H9 (cell line): ENCODE measurements around the gene SPEF2. TPM values are rescaled to one million over a fixed set of nuclear protein-coding genes. Genes with fewer than 3 reads are reported as not detected.

Experiments
- DNase-seq: peaks from one replicate; pipeline ENCODE4 v3.0.0-alpha.2; 2017
- H2AFZ ChIP-seq: one replicate; pipeline ENCODE4 v1.6.1; 2013; ENCODE audit warnings: mild to moderate bottlenecking, low read length, control low read depth, moderate library complexity
- H2AK5ac ChIP-seq: 2 replicates; pipeline ENCODE4 v1.6.1; 2013; ENCODE audit warnings: low read length, control low read depth, mixed read lengths; ENCODE audit not compliant: insufficient read length
- H2BK120ac ChIP-seq: one replicate; pipeline ENCODE4 v1.6.1; 2013; ENCODE audit warnings: low read depth, mild to moderate bottlenecking, low read length, control low read depth, inconsistent platforms; ENCODE audit not compliant: poor library complexity, severe bottlenecking
- H2BK12ac ChIP-seq: 2 replicates; pipeline ENCODE4 v1.6.1; 2013; ENCODE audit warnings: low read length, control low read depth, mixed read lengths, low read depth; ENCODE audit not compliant: insufficient read length
- H2BK15ac ChIP-seq: 2 replicates; pipeline ENCODE4 v1.6.1; 2013; ENCODE audit warnings: low read depth, low read length, control low read depth
- H2BK20ac ChIP-seq: one replicate; pipeline ENCODE4 v1.6.1; 2013; ENCODE audit warnings: low read depth, mild to moderate bottlenecking, low read length, control low read depth, inconsistent platforms; ENCODE audit not compliant: poor library complexity, severe bottlenecking
- H2BK5ac ChIP-seq: 2 replicates; pipeline ENCODE4 v1.6.1; 2013; ENCODE audit warnings: low read length, control low read depth, mixed read lengths; ENCODE audit not compliant: insufficient read length
- H3K14ac ChIP-seq: 2 replicates; pipeline ENCODE4 v1.6.1; 2013; ENCODE audit warnings: low read length, control low read depth; ENCODE audit not compliant: insufficient read depth
- H3K18ac ChIP-seq: 2 replicates; pipeline ENCODE4 v1.6.1; 2013; ENCODE audit warnings: low read depth, mild to moderate bottlenecking, mixed read lengths, low read length, control low read depth; ENCODE audit not compliant: insufficient read length
- H3K23ac ChIP-seq: 2 replicates; pipeline ENCODE4 v1.6.1; 2013; ENCODE audit warnings: low read length, control low read depth, mixed read lengths, low read depth; ENCODE audit not compliant: insufficient read length
- H3K23me2 ChIP-seq: 2 replicates; pipeline ENCODE4 v1.6.1; 2013; ENCODE audit warnings: low read depth, mild to moderate bottlenecking, mixed read lengths, low read length, control low read depth; ENCODE audit not compliant: insufficient read length, poor library complexity, severe bottlenecking
- H3K27ac ChIP-seq: 2 replicates; pipeline ENCODE4 v1.5.1; 2013; ENCODE audit warnings: low read length, control low read depth, mixed read lengths, low read depth; ENCODE audit not compliant: insufficient read length
- H3K27me3 ChIP-seq: 2 replicates; pipeline ENCODE4 v1.6.1; 2013; ENCODE audit warnings: low read length, control low read depth, inconsistent platforms; ENCODE audit not compliant: insufficient read depth
- H3K4ac ChIP-seq: 2 replicates; pipeline ENCODE4 v1.6.1; 2013; ENCODE audit warnings: low read depth, mild to moderate bottlenecking, control low read depth, inconsistent platforms, low read length, moderate library complexity
- H3K4me1 ChIP-seq: 2 replicates; pipeline ENCODE4 v1.6.1; 2013; ENCODE audit warnings: low read length, control low read depth, inconsistent platforms; ENCODE audit not compliant: insufficient read depth
- H3K4me2 ChIP-seq: 2 replicates; pipeline ENCODE4 v1.6.1; 2013; ENCODE audit warnings: low read length, control low read depth, mixed read lengths; ENCODE audit not compliant: insufficient read length, insufficient read depth
- H3K56ac ChIP-seq: 2 replicates; pipeline ENCODE4 v1.6.1; 2013; ENCODE audit warnings: low read depth, mild to moderate bottlenecking, mixed read lengths, low read length, control low read depth; ENCODE audit not compliant: insufficient read length
- H3K79me1 ChIP-seq: 2 replicates; pipeline ENCODE4 v1.6.1; 2013; ENCODE audit warnings: low read depth, mild to moderate bottlenecking, moderate library complexity, low read length, control low read depth, inconsistent platforms; ENCODE audit not compliant: insufficient read depth, poor library complexity, severe bottlenecking
- H3K79me2 ChIP-seq: 2 replicates; pipeline ENCODE4 v1.6.1; 2013; ENCODE audit warnings: low read length, control low read depth, inconsistent platforms; ENCODE audit not compliant: insufficient read depth
- H3K9ac ChIP-seq: 2 replicates; pipeline ENCODE4 v1.6.1; 2013; ENCODE audit warnings: low read length, control low read depth, mixed read lengths; ENCODE audit not compliant: insufficient read length; ENCODE audit errors: extremely low read depth
- H3K9me3 ChIP-seq: one replicate; pipeline ENCODE4 v1.6.1; 2013; ENCODE audit warnings: low read depth, low read length, inconsistent platforms; ENCODE audit not compliant: control insufficient read depth
- H3T11ph ChIP-seq: one replicate; pipeline ENCODE4 v1.6.1; 2013; ENCODE audit warnings: mild to moderate bottlenecking, low read length, control low read depth, inconsistent platforms
- H4K20me1 ChIP-seq: one replicate; pipeline ENCODE4 v1.6.1; 2013; ENCODE audit not compliant: control insufficient read depth, insufficient read length, insufficient read depth
- H4K5ac ChIP-seq: 2 replicates; pipeline ENCODE4 v1.6.1; 2013; ENCODE audit warnings: low read depth, mild to moderate bottlenecking, mixed read lengths, low read length, control low read depth; ENCODE audit not compliant: insufficient read length
- H4K8ac ChIP-seq: replicated peaks from 2 replicates; pipeline ENCODE4 v1.6.1; 2013; ENCODE audit warnings: low read length, control low read depth, mixed read lengths, low read depth; ENCODE audit not compliant: insufficient read length
- H4K91ac ChIP-seq: 2 replicates; pipeline ENCODE4 v1.6.1; 2013; ENCODE audit warnings: low read depth, mild to moderate bottlenecking, moderate library complexity, mixed read lengths, low read length, control low read depth; ENCODE audit not compliant: insufficient read length
- H3K27ac Mint-ChIP-seq, 3 experiments: 2 replicates in 2 of 3; 3 replicates in 1 of 3; pipeline ENCODE4 v1.8.0; 2020 to 2021; ENCODE audit warnings: mixed read lengths in 3 of 3, mild to moderate bottlenecking in 1 of 3, moderate library complexity in 1 of 3
- H3K27me3 Mint-ChIP-seq: 2 replicates; pipeline ENCODE4 v1.8.0; 2021; ENCODE audit warnings: low read depth, mild to moderate bottlenecking, moderate library complexity, mixed read lengths
- H3K36me3 Mint-ChIP-seq, 3 experiments: 2 replicates in 2 of 3; 3 replicates in 1 of 3; pipeline ENCODE4 v1.8.0; 2020 to 2021; ENCODE audit warnings: low read depth in 3 of 3, mixed read lengths in 3 of 3; ENCODE audit not compliant: insufficient read depth in 1 of 3
- H3K4me1 Mint-ChIP-seq, 2 experiments: 2 replicates each; pipeline ENCODE4 v1.8.0; 2020; ENCODE audit warnings: mixed read lengths in 2 of 2
- H3K4me3 Mint-ChIP-seq, 2 experiments: 2 replicates in 1 of 2; 3 replicates in 1 of 2; pipeline ENCODE4 v1.8.0; 2020 to 2021; ENCODE audit warnings: mild to moderate bottlenecking in 2 of 2, mixed read lengths in 2 of 2, moderate library complexity in 1 of 2
- H3K9me3 Mint-ChIP-seq, 2 experiments: 2 replicates in 1 of 2; 3 replicates in 1 of 2; pipeline ENCODE4 v1.8.0; 2020; ENCODE audit warnings: mild to moderate bottlenecking in 2 of 2, mixed read lengths in 2 of 2, moderate library complexity in 1 of 2
- CTCF ChIP-seq: fragments of 200-600 bp; sonication (generic); conservative IDR thresholded peaks from 3 replicates; pipeline ENCODE4 v1.8.0; 2021; ENCODE audit warnings: antibody characterized with exemption, mild to moderate bottlenecking
- WGBS: extraction: QIAGEN DNeasy Blood & Tissue Kit; methylation state at CpG from one replicate; pipeline ENCODE4 v1.1.7; 2013; ENCODE audit warnings: missing lambda C conversion rate, low lambda C conversion rate, mixed read lengths; ENCODE audit not compliant: insufficient read length; ENCODE audit errors: extremely low coverage; 5-methylcytosine and 5-hydroxymethylcytosine counted together
- total RNA-seq: library from RNA; stranded (reverse); gene quantifications from 2 replicates; pipeline ENCODE4 v1.2.1, GENCODE V29; 2021

Gene SPEF2
- total RNA-seq, 1 experiment from 2014 or later, result 1.0 TPM

- Histone ChIP-seq H2AK5ac (no peak overlapping the region), H4K20me1 (no peaks in the 10 kb centered on the region), H2AFZ (no peak overlapping the region), H3K79me2 (no peaks in the 10 kb centered on the region), H3K23me2 (no peaks in the 10 kb centered on the region), H3K18ac (no peak overlapping the region), H3K79me1 (no peaks in the 10 kb centered on the region), H2BK15ac (no peak overlapping the region), H3K4me2 (no peak overlapping the region), H3K56ac (no peak overlapping the region), H4K8ac (no peak overlapping the region), H3T11ph (no peak overlapping the region), H4K5ac (no peak overlapping the region), H3K27me3 (no peaks in the 10 kb centered on the region), H3K4ac (no peak overlapping the region), H2BK20ac (no peak overlapping the region), H2BK120ac (no peak overlapping the region), H4K91ac (no peak overlapping the region), H3K23ac (no peak overlapping the region), H3K4me1 (no peaks in the 10 kb centered on the region), H3K14ac (no peak overlapping the region), H2BK5ac (no peak overlapping the region), H2BK12ac (no peak overlapping the region), H3K9ac (no peak overlapping the region), H3K9me3 (no peaks in the 10 kb centered on the region), H3K27ac (no peak overlapping the region)
- H3K4me3 Mint-ChIP-seq, result no peak overlapping the region
- no peak for DNase-seq
- peaks cover 15 to 18% of the 10 kb centered on the region in 2 experiments for H3K9me3 Mint-ChIP-seq
- H3K27ac Mint-ChIP-seq, result no peak overlapping the region
- no CpG with 5 or more reads among the region's 5 CpGs for WGBS
- no peak for TF ChIP-seq CTCF
- no peaks in the 10 kb centered on the region for H3K27me3 Mint-ChIP-seq
- H3K4me1 Mint-ChIP-seq, result no peaks in the 10 kb centered on the region
- peaks cover 0 to 4% (median 0%) of the 10 kb centered on the region in 3 experiments; a peak in 1 of 7 replicates for H3K36me3 Mint-ChIP-seq
Measured at GRCh38 chr5:35838370-35839042, 220.8 kb downstream of the SPEF2 start.
